CD14-positive monocyte (primary cell): ENCODE results near the gene RPS15. TPM values are rescaled to one million over a fixed set of nuclear protein-coding genes. Genes with fewer than 3 reads are reported as not detected.

ENCODE experiments used
- DNase-seq, 3 donors: peaks; one replicate each; pipeline ENCODE4 v3.0.0-alpha.2; 2011 to 2022
- H2AFZ ChIP-seq: 2 replicates; pipeline ENCODE4 v1.6.0; 2012; ENCODE audit warnings: mild to moderate bottlenecking, low read depth, low read length, inconsistent platforms; ENCODE audit not compliant: insufficient read depth, poor library complexity, severe bottlenecking
- H3K27ac ChIP-seq, 2 donors: 1 replicate in 1 of 2; 2 replicates in 1 of 2; pipeline ENCODE4 v1.5.1; 2012 to 2013; ENCODE audit warnings: low read length in 2 of 2, control low read depth in 1 of 2, inconsistent platforms in 1 of 2, low read depth in 1 of 2, mild to moderate bottlenecking in 1 of 2
- H3K27me3 ChIP-seq, 2 donors: one replicate each; pipeline versions ENCODE4 v1.6.0 to v1.6.1; 2011 to 2013; ENCODE audit warnings: low read length in 2 of 2; ENCODE audit not compliant: control insufficient read depth in 2 of 2, insufficient read depth in 2 of 2
- H3K36me3 ChIP-seq, 2 donors: replicated peaks in 1 of 2; 1 replicate in 1 of 2; 2 replicates in 1 of 2; pipeline versions ENCODE4 v1.5.1 to v1.6.1; 2012 to 2013; ENCODE audit warnings: low read length in 2 of 2, control low read depth in 1 of 2, inconsistent platforms in 1 of 2, mild to moderate bottlenecking in 1 of 2; ENCODE audit not compliant: insufficient read depth in 2 of 2, control insufficient read depth in 1 of 2
- H3K4me1 ChIP-seq, 2 donors: 1 replicate in 1 of 2; 2 replicates in 1 of 2; pipeline versions ENCODE4 v1.5.1 to v1.6.1; 2012 to 2013; ENCODE audit warnings: low read length in 2 of 2, control low read depth in 1 of 2, inconsistent platforms in 1 of 2, mild to moderate bottlenecking in 1 of 2, moderate library complexity in 1 of 2; ENCODE audit not compliant: insufficient read depth in 2 of 2, control insufficient read depth in 1 of 2
- H3K4me2 ChIP-seq: replicated peaks from 2 replicates; pipeline ENCODE3; 2012; ENCODE audit warnings: low read length, moderate library complexity, mild to moderate bottlenecking; ENCODE audit not compliant: poor library complexity, severe bottlenecking; ENCODE audit errors: extremely low read depth
- H3K4me3 ChIP-seq, 3 experiments: fragments of 200-600 bp in 1 of 3; sonication (generic) in 1 of 3; replicated peaks in 1 of 3; 1 replicate in 2 of 3; 2 replicates in 1 of 3; pipeline ENCODE4 v1.5.1; 2011 to 2013; ENCODE audit warnings: low read length in 3 of 3, mild to moderate bottlenecking in 3 of 3, control low read depth in 2 of 3, low read depth in 2 of 3, inconsistent platforms in 1 of 3, moderate library complexity in 1 of 3
- H3K79me2 ChIP-seq: 2 replicates; pipeline ENCODE4 v1.6.0; 2012; ENCODE audit warnings: mild to moderate bottlenecking, control low read depth, inconsistent platforms, low read length, moderate library complexity; ENCODE audit not compliant: insufficient read depth
- H3K9ac ChIP-seq: 2 replicates; pipeline ENCODE4 v1.6.0; 2017; ENCODE audit warnings: low read length, mild to moderate bottlenecking; ENCODE audit not compliant: insufficient read depth, poor library complexity, severe bottlenecking
- H3K9me3 ChIP-seq, 2 donors: replicated peaks in 1 of 2; 1 replicate in 1 of 2; 2 replicates in 1 of 2; pipeline versions ENCODE4 v1.5.1 to v1.6.1; 2012 to 2013; ENCODE audit warnings: low read length in 2 of 2, control low read depth in 1 of 2; ENCODE audit not compliant: control insufficient read depth in 1 of 2, insufficient read depth in 1 of 2
- H4K20me1 ChIP-seq: 2 replicates; pipeline ENCODE4 v1.6.0; 2012; ENCODE audit warnings: mild to moderate bottlenecking, low read length, control low read depth, moderate library complexity; ENCODE audit not compliant: insufficient read depth
- H3K27ac Mint-ChIP-seq, 7 donors: one replicate each; pipeline ENCODE4 v1.8.0; 2020; ENCODE audit warnings: mild to moderate bottlenecking in 7 of 7, mixed read lengths in 7 of 7, moderate library complexity in 6 of 7, inconsistent platforms in 2 of 7
- H3K27me3 Mint-ChIP-seq, 3 donors: one replicate each; pipeline ENCODE4 v1.8.0; 2021 to 2022; ENCODE audit warnings: low read depth in 3 of 3, mild to moderate bottlenecking in 3 of 3, mixed read lengths in 3 of 3, moderate library complexity in 3 of 3, inconsistent platforms in 1 of 3
- H3K36me3 Mint-ChIP-seq, 2 donors: one replicate each; pipeline ENCODE4 v1.8.0; 2020; ENCODE audit warnings: mixed read lengths in 2 of 2, inconsistent platforms in 1 of 2, mild to moderate bottlenecking in 1 of 2
- H3K4me1 Mint-ChIP-seq: one replicate; pipeline ENCODE4 v1.8.0; 2020; ENCODE audit warnings: mild to moderate bottlenecking, mixed read lengths
- H3K4me3 Mint-ChIP-seq, 2 donors: one replicate each; pipeline ENCODE4 v1.8.0; 2020; ENCODE audit warnings: mild to moderate bottlenecking in 2 of 2, mixed read lengths in 2 of 2, moderate library complexity in 1 of 2
- H3K9me3 Mint-ChIP-seq, 7 donors: one replicate each; pipeline ENCODE4 v1.8.0; 2020 to 2022; ENCODE audit warnings: mixed read lengths in 7 of 7, mild to moderate bottlenecking in 6 of 7, moderate library complexity in 6 of 7, inconsistent platforms in 2 of 7
- WGBS: methylation state at CpG from one replicate; pipeline ENCODE4 v1.1.5; 2013; ENCODE audit warnings: missing lambda C conversion rate; ENCODE audit not compliant: insufficient coverage; 5-methylcytosine and 5-hydroxymethylcytosine counted together
- intact Hi-C, 2 donors: fragments of 100-400 bp; cut with micrococcal nuclease; formaldehyde crosslinking; loops; one replicate each; pipeline versions ENCODE4 v1.15.0 to v1.15.1; 2023
- polyA plus RNA-seq, 3 donors: library from polyadenylated mRNA; depleted of rRNA in 1 of 3; unstranded in 2 of 3; stranded (reverse) in 1 of 3; fragments of 300-500 nt in 2 of 3; fragments of >200 nt in 1 of 3; fragmentation: Illumina TruSeq in 2 of 3; gene quantifications; 1 replicate in 2 of 3; 2 replicates in 1 of 3; pipeline ENCODE4 v1.2.3, GENCODE V29; 2012 to 2021
- TF ChIP-seq, protein P1 (sequence below): fragments of 200-600 bp; IDR thresholded peaks from one replicate; pipeline ENCODE4 v1.8.0; 2022; ENCODE audit warnings: antibody characterized with exemption, mild to moderate bottlenecking

The RPS15 gene
- polyA plus RNA-seq, 3 donors = 1,318 to 3,451 (median 1,526) TPM

DNA sequence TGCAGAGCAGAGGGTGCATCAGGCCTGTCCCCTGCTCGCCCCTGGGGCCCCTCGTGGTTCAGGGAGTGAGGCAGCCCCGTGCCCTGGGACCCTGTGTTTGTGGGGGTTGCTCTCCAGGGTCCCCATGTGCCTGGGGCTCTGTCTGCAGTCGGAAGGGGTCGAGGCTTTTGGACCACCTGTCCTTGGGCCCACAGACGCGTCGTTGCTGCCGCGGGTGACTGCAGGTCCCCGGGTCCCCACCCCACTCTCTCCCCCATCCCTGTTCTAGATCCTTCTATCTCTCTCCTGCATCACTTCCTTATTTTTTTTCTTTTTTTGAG, 50.0 kb downstream of the RPS15 start:
- Mint-ChIP-seq H3K27ac (peak overlapping the region in 1 of 7 donors; percentile 18), H3K4me3 (no peak overlapping the region), H3K4me1 (peaks cover 20% of the 10 kb centered on the region), H3K9me3 (peaks cover 0 to 6% (median 0%) of the 10 kb centered on the region in 7 donors), H3K36me3 (no peaks in the 10 kb centered on the region), H3K27me3 (peaks cover 6 to 19% (median 19%) of the 10 kb centered on the region in 3 donors)
- Histone ChIP-seq H3K9ac (no peak overlapping the region), H2AFZ (no peak overlapping the region), H3K27me3 (peaks cover 0 to 19% of the 10 kb centered on the region in 2 donors), H3K4me2 (no peak overlapping the region), H3K4me1 (peaks cover 18 to 35% of the 10 kb centered on the region in 2 donors), H3K36me3 (no peaks in the 10 kb centered on the region), H3K9me3 (no peaks in the 10 kb centered on the region), H3K27ac (no peak overlapping the region), H3K79me2 (no peaks in the 10 kb centered on the region), H3K4me3 (no peak overlapping the region), H4K20me1 (no peaks in the 10 kb centered on the region)
- 67% methylated on average over 4 of the region's 11 CpGs for whole genome bisulfite sequencing
- intact Hi-C loops = no loop called here
- TF ChIP-seq, protein P1, sequence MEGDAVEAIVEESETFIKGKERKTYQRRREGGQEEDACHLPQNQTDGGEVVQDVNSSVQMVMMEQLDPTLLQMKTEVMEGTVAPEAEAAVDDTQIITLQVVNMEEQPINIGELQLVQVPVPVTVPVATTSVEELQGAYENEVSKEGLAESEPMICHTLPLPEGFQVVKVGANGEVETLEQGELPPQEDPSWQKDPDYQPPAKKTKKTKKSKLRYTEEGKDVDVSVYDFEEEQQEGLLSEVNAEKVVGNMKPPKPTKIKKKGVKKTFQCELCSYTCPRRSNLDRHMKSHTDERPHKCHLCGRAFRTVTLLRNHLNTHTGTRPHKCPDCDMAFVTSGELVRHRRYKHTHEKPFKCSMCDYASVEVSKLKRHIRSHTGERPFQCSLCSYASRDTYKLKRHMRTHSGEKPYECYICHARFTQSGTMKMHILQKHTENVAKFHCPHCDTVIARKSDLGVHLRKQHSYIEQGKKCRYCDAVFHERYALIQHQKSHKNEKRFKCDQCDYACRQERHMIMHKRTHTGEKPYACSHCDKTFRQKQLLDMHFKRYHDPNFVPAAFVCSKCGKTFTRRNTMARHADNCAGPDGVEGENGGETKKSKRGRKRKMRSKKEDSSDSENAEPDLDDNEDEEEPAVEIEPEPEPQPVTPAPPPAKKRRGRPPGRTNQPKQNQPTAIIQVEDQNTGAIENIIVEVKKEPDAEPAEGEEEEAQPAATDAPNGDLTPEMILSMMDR = no peak
- no peak for DNase-seq

- Histone ChIP-seq H4K20me1 (no peaks in the 10 kb centered on the region), H3K9me3 (no peaks in the 10 kb centered on the region), H3K27ac (no peak overlapping the region), H3K27me3 (peaks cover 0 to 21% of the 10 kb centered on the region in 2 donors), H3K4me3 (peak overlapping the region; percentile 34 to 81 (median 54)), H3K9ac (peak overlapping the region; percentile 56), H3K4me1 (peaks cover 18 to 35% of the 10 kb centered on the region in 2 donors), H3K4me2 (peak overlapping the region; percentile 94), H3K79me2 (no peaks in the 10 kb centered on the region), H3K36me3 (no peaks in the 10 kb centered on the region), H2AFZ (peak overlapping the region; percentile 91)
- Mint-ChIP-seq H3K9me3 (peaks cover 0 to 6% (median 0%) of the 10 kb centered on the region in 7 donors), H3K27me3 (peaks cover 8 to 27% (median 24%) of the 10 kb centered on the region in 3 donors), H3K27ac (no peak overlapping the region), H3K4me3 (peak overlapping the region; percentile 30 to 48), H3K4me1 (peaks cover 20% of the 10 kb centered on the region), H3K36me3 (no peaks in the 10 kb centered on the region)
- no peak for DNase-seq
- TF ChIP-seq, protein P1 = no peak
- WGBS = 9% methylated on average over 30 of the region's 37 CpGs
- intact Hi-C loops = loop anchor here in 1 of 2 donors (5.0 kb wide), 1 partner anchor 78 kb away; the partner anchor contains the start of gene MEX3D
These were observed 51.5 kb downstream of the RPS15 start for GRCh38 chr19:1489463-1490310.

Other genes starting within 250 kb of the RPS15 start
- 10 to 100 TPM in 2 of 3 donors, 1 to 10 TPM in 1; 6.2 to 72.1 (median 15.4) TPM for gene STK11, start 232.6 kb upstream of the RPS15 start, polyA plus RNA-seq
- gene CBARP, start 200.4 kb upstream of the RPS15 start, polyA plus RNA-seq = not detected
- 100 to 1,000 TPM; 122 to 160 (median 143) TPM for gene ATP5F1D, start 196.6 kb upstream of the RPS15 start, polyA plus RNA-seq
- 100 to 1,000 TPM in 1 of 3 donors, 10 to 100 TPM in 1, 1 to 10 TPM in 1; 5.6 to 301 (median 11.0) TPM for gene MIDN, start 189.8 kb upstream of the RPS15 start, polyA plus RNA-seq
- 100 to 1,000 TPM in 1 of 3 donors, 10 to 100 TPM in 2; 39.6 to 600 (median 51.1) TPM for gene CIRBP, start 169.1 kb upstream of the RPS15 start, polyA plus RNA-seq
- gene FAM174C, start 162.9 kb upstream of the RPS15 start, polyA plus RNA-seq = 10 to 100 TPM; 32.8 to 56.2 (median 40.0) TPM
- not detected for gene EFNA2, start 152.5 kb upstream of the RPS15 start, polyA plus RNA-seq
- 100 to 1,000 TPM; 119 to 232 (median 211) TPM for gene NDUFS7, start 54.5 kb upstream of the RPS15 start, polyA plus RNA-seq
- gene GAMT, start 36.9 kb upstream of the RPS15 start, polyA plus RNA-seq = 1 to 10 TPM in 1 of 3 donors, under 1 TPM in 2; 0.95 to 1.3 (median 0.96) TPM
- 10 to 100 TPM in 1 of 3 donors, 1 to 10 TPM in 2; 3.3 to 57.1 (median 4.2) TPM for gene DAZAP1, start 30.8 kb upstream of the RPS15 start, polyA plus RNA-seq
- gene APC2, start 11.7 kb downstream of the RPS15 start, polyA plus RNA-seq = under 1 TPM in 1 of 3 donors, not detected in 2; 0.04 TPM
- 10 to 100 TPM; 18.2 to 20.9 (median 19.9) TPM for gene C19orf25, start 40.8 kb downstream of the RPS15 start, polyA plus RNA-seq
- gene PCSK4, start 52.0 kb downstream of the RPS15 start, polyA plus RNA-seq = 1 to 10 TPM in 1 of 3 donors, under 1 TPM in 1, not detected in 1; 0.34 to 1.0 TPM
- 1 to 10 TPM in 1 of 3 donors, under 1 TPM in 2; 0.51 to 1.8 (median 0.81) TPM for gene REEP6, start 52.8 kb downstream of the RPS15 start, polyA plus RNA-seq
- under 1 TPM in 1 of 3 donors, not detected in 2; 0.09 TPM for gene ADAMTSL5, start 74.6 kb downstream of the RPS15 start, polyA plus RNA-seq
- gene PLK5, start 85.7 kb downstream of the RPS15 start, polyA plus RNA-seq = not detected
- gene MEX3D, start 129.9 kb downstream of the RPS15 start, polyA plus RNA-seq = 1 to 10 TPM in 1 of 3 donors, under 1 TPM in 2; 0.08 to 1.0 (median 0.10) TPM
- 10 to 100 TPM in 1 of 3 donors, 1 to 10 TPM in 2; 2.6 to 35.3 (median 4.9) TPM for gene MBD3, start 154.5 kb downstream of the RPS15 start, polyA plus RNA-seq
- 100 to 1,000 TPM in 2 of 3 donors, 10 to 100 TPM in 1; 55.6 to 731 (median 659) TPM for gene UQCR11, start 167.1 kb downstream of the RPS15 start, polyA plus RNA-seq
- gene TCF3, start 214.2 kb downstream of the RPS15 start, polyA plus RNA-seq = 10 to 100 TPM in 1 of 3 donors, 1 to 10 TPM in 2; 2.4 to 36.2 (median 3.3) TPM